ENCODE data around the gene SLC38A9. TPM values are rescaled to one million over a fixed set of nuclear protein-coding genes. Genes with fewer than 3 reads are reported as not detected.
A peak's percentile ranks its signal among the peaks of the same experiment; 100 is the strongest.

The SLC38A9 gene
- total and polyA plus RNA-seq, 2 of the 8 experiments (the other 6 are each of a cell fraction or from before 2014, with no cell fraction given) = 29.2 to 43.7 TPM

DNA sequence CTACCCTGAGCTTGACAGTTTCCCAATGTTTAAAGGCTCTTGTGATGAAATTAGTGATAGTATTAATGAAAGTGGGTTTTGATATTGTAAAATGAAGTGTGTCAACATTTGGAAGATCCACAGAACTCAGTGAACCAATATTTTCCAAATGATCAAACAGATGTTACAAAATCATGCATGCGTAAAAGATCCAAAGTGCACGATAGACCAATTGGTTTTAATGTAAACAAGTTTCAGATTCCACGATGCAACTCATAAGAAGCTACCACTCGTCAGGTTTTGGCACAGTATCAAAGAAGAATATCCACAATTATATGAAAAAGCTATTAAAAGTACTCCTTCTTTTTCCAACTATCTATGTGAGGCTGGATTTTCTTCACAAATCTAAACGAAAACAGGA lies 82.3 kb downstream of the SLC38A9 start:
- no peak overlapping the region for H3K56ac ChIP-seq (replicated peaks; ENCODE audit: insufficient read length, low read depth, low read length)
- no peak overlapping the region for H2BK20ac ChIP-seq (ENCODE audit: low read length)
- peaks cover 0 to 4% (median 0%) of the 10 kb centered on the region in 4 experiments; a peak in 3 of 8 replicates for H3K36me3 ChIP-seq (ENCODE audit: control insufficient read depth in 2 of 4, insufficient read depth in 4 of 4, low read length in 3 of 4)
- no peak overlapping the region for H4K91ac ChIP-seq (replicated peaks; ENCODE audit: insufficient read length, low read length)
- H2AFZ ChIP-seq (ENCODE audit: low read length) = no peak overlapping the region
- no peak overlapping the region for H3K9ac ChIP-seq (replicated peaks in 1 of 4; ENCODE audit: extremely low read depth in 1 of 4, low read depth in 3 of 4, low read length in 3 of 4)
- H2BK120ac ChIP-seq (replicated peaks; ENCODE audit: low read depth, low read length) = no peak overlapping the region
- POLR2A ChIA-PET (ENCODE audit: partially characterized antibody) = interaction anchor here (1.9 kb wide), 1 partner anchor 12 kb away, joined by 7 read pairs; no protein-coding TSS in a partner anchor
- peak overlapping the region; percentile 71 for H4K5ac ChIP-seq (ENCODE audit: insufficient read length, low read depth, low read length)
- no peak overlapping the region for H2AK5ac ChIP-seq (ENCODE audit: low read depth, low read length)
- H2BK15ac ChIP-seq (ENCODE audit: low read length) = no peak overlapping the region
- H3K4me3 ChIP-seq (ENCODE audit: extremely low read depth in 1 of 4, insufficient read depth in 2 of 4, low read depth in 3 of 4, low read length in 4 of 4) = no peak overlapping the region
- no peaks in the 10 kb centered on the region for H3K23me2 ChIP-seq (ENCODE audit: low read depth, low read length)
- no peak overlapping the region for H4K8ac ChIP-seq (ENCODE audit: extremely low read depth, insufficient read depth, low read length)
- H2BK12ac ChIP-seq (ENCODE audit: low read depth, low read length) = no peak overlapping the region
- no peak overlapping the region for H3K4ac ChIP-seq (replicated peaks; ENCODE audit: insufficient read length, low read depth, low read length)
- no peaks in the 10 kb centered on the region for H3K79me1 ChIP-seq (ENCODE audit: low read depth, low read length)
- CTCF ChIA-PET (ENCODE audit: partially characterized antibody) = interaction anchor here (0.8 to 1.9 kb wide), 3 partner anchors 10 to 459 kb away, joined by 3 to 4 read pairs (median 4); no protein-coding TSS in a partner anchor
- TF ChIP-seq ZNF274 (IDR thresholded peaks at IDR 0.05; ENCODE audit: borderline replicate concordance, extremely low read depth, low read length) (no peak), CBX5 (IDR thresholded peaks at IDR 0.05; ENCODE audit: low read depth, low read length) (no peak), SP1 (IDR thresholded peaks at IDR 0.05; ENCODE audit: low read depth, low read length) (no peak), PHF8 (conservative IDR thresholded peaks at IDR 0.05; ENCODE audit: low read depth, low read length) (no peak), EZH2 (IDR thresholded peaks at IDR 0.05; ENCODE audit: low read depth, low read length, severe bottlenecking) (no peak), SIX5 (IDR thresholded peaks at IDR 0.05; ENCODE audit: low read depth, low read length) (no peak)
- TF ChIP-seq, protein P1, sequence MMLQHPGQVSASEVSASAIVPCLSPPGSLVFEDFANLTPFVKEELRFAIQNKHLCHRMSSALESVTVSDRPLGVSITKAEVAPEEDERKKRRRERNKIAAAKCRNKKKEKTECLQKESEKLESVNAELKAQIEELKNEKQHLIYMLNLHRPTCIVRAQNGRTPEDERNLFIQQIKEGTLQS (IDR thresholded peaks at IDR 0.05; ENCODE audit: insufficient read depth, low read depth, low read length) = no peak
- no peaks in the 10 kb centered on the region for H3K27me3 ChIP-seq (replicated peaks in 1 of 4; ENCODE audit: control insufficient read depth in 3 of 4, extremely low read depth in 1 of 4, insufficient read depth in 3 of 4, low read length in 3 of 4)
- peaks cover 2 to 15% (median 10%) of the 10 kb centered on the region in 4 experiments; a peak in 6 of 7 replicates for H3K4me1 ChIP-seq (replicated peaks in 1 of 4; ENCODE audit: control insufficient read depth in 3 of 4, insufficient read depth in 4 of 4, low read length in 3 of 4)
- no peaks in the 10 kb centered on the region for H3K9me3 ChIP-seq (ENCODE audit: insufficient read depth in 2 of 2, low read depth in 1 of 2, low read length in 1 of 2)
- no peak overlapping the region for H3K14ac ChIP-seq (ENCODE audit: insufficient read length)
- FAIRE-seq (no peak), DNase-seq (ENCODE audit: low read depth in 1 of 2, low spot score in 2 of 2) (no peak)
- no peaks in the 10 kb centered on the region for H4K20me1 ChIP-seq (replicated peaks in 1 of 2; ENCODE audit: control insufficient read depth in 1 of 2, insufficient read depth in 2 of 2, low read length in 2 of 2)
- WGBS, 2 experiments (ENCODE audit: extremely low coverage in 1 of 2, insufficient coverage in 1 of 2, insufficient read length in 1 of 2, insufficient replicate concordance in 2 of 2, low coverage in 1 of 2, low lambda C conversion rate in 2 of 2, missing lambda C conversion rate in 1 of 2) = 86% methylated on average over 5 of the region's 5 CpGs; no CpG with 5 or more reads in 1 of the 2 experiments
- H2BK5ac ChIP-seq (ENCODE audit: low read depth, low read length) = no peak overlapping the region
- H3K18ac ChIP-seq (ENCODE audit: extremely low read depth, low read length) = no peak overlapping the region; the same call in 1 of the 2 replicates
- H3K79me2 ChIP-seq (ENCODE audit: control insufficient read depth in 1 of 2, insufficient read depth in 2 of 2, low read length in 2 of 2) = no peaks in the 10 kb centered on the region
- H3K23ac ChIP-seq (ENCODE audit: insufficient read length) = no peak overlapping the region
- H3K4me2 ChIP-seq (ENCODE audit: insufficient read depth in 1 of 2, low read depth in 2 of 2, low read length in 2 of 2) = no peak overlapping the region
- H3K27ac ChIP-seq (ENCODE audit: low read depth, low read length) = no peak overlapping the region

Measured in H1 (cell line).